KG1 (cell line): ENCODE results near the gene ENTPD1.

Experiments
- DNase-seq: peaks from one replicate; lab custom pipeline; 2025; lab: John Stamatoyannopoulos, UW

Gene ENTPD1

GRCh38 chr10:95831076-95831475 is 75.1 kb downstream of the ENTPD1 start:
- DNase-seq = no peak

DNA sequence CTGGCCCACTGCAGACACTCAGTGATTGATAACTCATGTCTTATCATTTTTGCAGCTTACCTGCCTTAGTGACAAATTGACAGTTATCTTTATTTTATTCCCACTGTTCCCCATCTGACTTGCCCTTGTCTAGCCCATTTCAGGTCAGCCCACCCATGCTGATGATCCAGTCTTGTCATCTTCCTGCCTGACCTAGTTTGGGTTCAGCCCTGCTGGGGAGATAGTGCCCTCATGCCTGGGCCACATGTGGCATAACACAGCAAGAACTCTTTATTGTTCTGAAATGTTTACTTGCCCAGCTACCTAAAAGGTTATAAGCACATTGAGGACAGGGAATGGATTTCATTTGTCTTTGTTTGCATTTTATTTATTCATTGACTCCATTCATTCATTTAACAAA is 75.6 kb downstream of the ENTPD1 start:
- DNase-seq = no peak

DNA sequence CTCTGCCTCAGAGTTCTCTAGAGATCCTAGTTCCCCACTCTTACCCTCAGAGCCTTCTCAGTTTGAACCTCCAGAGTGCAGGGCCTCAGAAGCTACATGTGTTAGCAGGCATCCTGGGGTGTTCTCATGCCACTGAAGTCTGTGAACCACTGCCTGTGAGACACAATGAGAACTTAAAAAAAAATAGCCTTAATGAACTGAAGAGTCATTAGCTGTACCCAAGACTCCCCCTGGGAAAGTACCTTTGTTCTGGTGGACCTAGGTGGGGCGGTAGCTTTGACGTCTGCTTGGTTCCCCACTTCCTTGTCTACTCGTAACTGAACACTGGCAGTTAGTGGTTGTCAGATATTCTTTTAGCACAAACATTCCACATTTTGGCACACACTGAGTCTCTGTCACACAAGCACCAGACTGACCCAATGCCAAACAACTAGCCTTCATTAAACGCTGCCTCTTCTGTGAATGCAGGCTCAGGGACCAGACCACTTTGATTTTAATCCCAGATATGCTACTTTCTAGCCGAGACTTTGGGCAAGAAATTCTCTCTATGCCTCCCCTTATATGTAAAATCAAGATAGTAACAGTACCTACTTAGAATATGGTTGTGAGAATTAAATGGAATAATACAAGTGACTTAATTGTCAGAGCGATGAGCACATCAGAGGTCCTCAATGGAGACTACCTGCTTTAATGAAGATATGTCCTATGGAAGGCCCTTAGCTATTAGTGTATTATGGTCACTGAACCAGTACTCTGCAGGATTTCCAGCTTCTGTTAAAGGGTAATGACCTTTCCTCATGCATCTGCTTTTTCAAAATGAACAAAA is 76.5 kb downstream of the ENTPD1 start:
- no peak for DNase-seq

- DNase-seq = no peak
Observed at GRCh38 chr10:95833042-95833610, 77.2 kb downstream of the ENTPD1 start.

- DNase-seq = no peak
Observed at GRCh38 chr10:95834406-95834805, 78.4 kb downstream of the ENTPD1 start.

DNA sequence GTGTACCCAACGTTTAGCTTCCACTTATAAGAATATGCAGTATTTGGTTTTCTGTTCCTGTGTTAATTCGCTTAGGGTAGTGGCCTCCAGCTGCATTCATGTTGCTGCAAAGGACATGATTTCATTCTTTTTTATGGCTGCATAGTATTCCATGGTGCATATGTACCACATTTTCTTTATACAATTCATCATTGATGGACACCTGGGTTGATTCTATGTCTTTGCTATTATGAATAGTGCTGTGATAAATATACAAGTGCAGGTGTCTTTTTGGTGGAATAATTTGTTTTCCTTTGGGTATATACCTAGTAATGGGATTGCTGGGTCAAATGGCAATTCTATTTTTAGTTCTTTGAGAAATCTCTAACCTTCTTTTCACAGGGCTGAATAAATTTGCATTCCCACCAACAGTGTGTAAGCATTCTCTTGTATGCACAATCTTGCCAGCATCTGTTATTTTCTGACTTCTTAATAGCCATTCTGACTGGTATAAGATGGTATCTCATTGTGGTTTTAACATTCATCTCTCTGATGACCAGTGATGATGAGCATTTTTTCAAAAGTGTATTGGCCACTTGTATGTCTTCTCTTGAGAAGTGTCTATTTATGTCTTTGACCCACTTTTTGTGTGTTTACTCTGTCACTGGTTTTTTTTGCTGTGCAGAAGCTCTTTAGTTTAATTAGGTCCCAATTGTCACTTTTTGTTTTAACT is 79.3 kb downstream of the ENTPD1 start:
- no peak for DNase-seq

- DNase-seq = no peak
Observed at GRCh38 chr10:95835911-95836310, 79.9 kb downstream of the ENTPD1 start.

DNA sequence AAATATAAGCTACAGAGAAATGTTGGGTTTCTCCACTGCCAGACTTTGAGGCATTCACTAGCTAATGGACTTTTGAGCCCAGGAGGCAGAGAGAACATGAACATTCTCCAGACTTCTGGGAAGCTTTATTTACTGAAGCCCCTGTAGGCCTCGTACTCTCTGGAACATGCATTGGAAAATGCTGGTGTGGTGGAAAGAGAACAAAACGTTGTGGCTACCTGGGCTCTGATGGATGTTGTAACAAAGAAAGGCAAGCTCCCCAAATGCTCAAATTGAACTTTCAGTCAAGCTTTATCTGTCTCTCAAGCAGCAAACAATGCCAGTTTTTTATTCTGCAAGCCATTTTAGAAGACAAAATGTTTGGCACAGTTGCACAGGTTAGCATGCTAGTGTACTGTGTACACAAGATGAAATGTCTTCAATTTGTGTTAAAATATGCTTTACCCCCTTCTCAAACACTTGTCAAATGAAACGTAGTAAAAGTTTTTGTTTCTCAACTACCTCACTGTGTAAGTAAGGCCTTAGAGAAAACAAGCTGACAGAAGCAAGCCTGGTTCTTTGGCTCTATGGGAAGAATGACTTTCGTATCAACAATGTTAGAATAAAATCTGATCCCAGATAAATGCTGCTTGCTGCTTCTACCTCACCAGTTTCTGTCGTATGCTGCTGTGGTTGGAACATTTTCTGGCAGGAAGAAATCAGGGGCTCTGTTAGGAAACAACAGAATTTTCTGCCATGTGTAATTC is 80.8 kb downstream of the ENTPD1 start:
- no peak for DNase-seq

DNA sequence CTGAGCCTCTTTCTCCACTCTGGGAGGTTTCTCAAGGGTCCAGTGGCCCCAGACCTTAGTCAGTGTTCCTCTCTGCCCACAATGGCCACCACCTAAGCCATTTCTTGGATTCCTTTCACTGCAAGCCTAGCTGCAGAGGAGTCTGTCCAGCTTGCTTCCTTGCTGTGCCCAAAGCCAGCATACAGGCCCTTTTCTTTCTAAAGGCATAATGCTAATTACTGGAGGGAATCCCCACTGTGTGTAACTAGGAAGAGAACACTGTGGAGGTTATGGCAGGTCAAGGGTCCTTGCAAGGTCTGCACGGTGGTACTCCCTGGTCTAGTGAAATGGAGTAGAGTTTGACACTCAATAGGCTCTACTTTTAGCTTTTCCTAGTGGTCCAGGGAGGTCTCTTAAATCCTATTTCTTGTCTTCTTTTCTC is 81.4 kb downstream of the ENTPD1 start:
- no peak for DNase-seq

DNA sequence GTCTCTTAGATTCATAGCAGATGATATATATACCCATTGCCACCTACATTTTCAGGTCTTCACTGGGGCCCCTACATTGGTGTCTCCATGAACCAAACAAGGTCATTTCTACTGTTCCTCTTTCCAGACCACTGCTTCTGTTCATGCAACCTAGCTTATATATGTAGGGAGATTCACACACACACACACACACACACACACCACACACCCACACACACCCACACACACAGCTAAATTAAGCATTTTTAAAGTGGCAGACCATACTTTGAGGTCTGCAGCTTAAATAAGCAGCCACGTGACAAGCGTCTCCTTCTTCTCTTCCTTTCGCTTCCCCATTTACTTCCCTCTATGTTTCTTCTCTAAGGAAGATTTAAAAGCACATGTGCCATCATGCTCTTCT is 81.8 kb downstream of the ENTPD1 start:
- no peak for DNase-seq

GRCh38 chr10:95840121-95840520 is 84.2 kb downstream of the ENTPD1 start:
- no peak for DNase-seq

- no peak for DNase-seq
Observed at GRCh38 chr10:95840681-95841080, 84.7 kb downstream of the ENTPD1 start.

DNA sequence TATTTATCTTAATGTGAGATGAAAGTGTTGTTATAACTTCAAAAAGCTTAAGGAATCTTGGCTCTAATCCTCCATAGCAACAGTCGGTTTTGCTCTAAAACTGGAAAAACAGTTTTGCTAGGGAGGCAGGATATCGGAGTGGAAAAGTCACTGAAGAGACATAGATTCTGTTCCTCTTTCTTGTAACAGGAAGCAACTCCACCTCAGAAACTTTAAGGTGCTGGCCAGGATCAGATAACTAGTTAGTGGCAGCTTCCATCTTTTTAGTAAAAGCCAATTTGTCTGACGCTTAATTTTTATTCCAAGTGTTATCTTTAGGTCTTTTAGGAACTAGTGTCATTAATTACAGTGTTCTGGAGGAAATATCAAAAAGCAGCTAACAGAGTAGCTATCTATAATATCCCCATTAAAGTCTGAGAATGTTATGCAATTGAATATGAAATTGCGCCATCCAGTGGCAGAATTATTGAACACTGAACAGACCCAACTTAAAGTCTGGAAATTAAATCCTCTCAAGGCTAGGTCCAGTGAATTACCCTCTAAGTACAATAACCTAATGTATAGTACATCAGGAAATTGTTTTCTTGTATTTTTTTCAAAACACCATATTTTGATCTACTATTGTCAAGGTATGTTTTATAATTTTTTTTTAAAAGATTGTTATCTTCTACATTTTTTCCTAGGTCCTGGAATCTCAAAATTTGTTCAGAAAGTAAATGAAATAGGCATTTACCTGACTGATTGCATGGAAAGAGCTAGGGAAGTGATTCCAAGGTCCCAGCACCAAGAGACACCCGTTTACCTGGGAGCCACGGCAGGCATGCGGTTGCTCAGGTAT is 85.9 kb downstream of the ENTPD1 start:
- peak; percentile 77 for DNase-seq

DNA sequence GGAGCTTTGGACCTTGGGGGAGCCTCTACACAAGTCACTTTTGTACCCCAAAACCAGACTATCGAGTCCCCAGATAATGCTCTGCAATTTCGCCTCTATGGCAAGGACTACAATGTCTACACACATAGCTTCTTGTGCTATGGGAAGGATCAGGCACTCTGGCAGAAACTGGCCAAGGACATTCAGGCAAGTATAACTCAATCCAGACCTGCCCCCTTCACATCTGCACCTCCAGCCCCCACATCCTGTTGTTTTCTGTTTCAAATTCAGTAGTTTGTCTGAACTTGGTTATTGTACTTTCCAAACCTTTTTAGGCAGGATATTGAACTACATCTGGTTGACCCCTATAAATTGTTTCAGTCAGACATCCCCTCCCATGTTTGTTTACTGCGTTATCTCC is 89.4 kb downstream of the ENTPD1 start:
- DNase-seq = no peak

DNA sequence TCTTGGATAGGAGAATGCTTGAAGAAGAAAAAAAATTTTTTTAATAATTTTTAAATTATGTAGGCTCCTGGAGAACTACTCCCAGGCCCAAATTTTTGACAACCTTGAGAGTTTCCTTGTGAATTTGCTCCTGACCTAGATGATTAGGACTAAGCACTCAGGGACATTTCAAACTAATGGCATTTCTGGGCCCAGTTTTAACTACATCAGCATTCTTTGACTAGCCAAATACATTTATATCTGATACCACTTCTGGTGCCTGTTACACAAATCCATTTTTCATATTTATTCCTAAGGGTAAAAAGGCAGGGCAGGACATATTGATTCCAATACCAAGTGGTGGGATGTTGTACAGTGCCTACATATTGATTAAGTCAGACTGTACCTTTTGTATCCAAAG is 91.0 kb downstream of the ENTPD1 start:
- no peak for DNase-seq

GRCh38 chr10:95848841-95849240 is 92.9 kb downstream of the ENTPD1 start:
- no peak for DNase-seq

GRCh38 chr10:95850791-95851190 is 94.8 kb downstream of the ENTPD1 start:
- DNase-seq = no peak

- DNase-seq = no peak
Observed at GRCh38 chr10:95860166-95860940, 104.4 kb downstream of the ENTPD1 start.

DNA sequence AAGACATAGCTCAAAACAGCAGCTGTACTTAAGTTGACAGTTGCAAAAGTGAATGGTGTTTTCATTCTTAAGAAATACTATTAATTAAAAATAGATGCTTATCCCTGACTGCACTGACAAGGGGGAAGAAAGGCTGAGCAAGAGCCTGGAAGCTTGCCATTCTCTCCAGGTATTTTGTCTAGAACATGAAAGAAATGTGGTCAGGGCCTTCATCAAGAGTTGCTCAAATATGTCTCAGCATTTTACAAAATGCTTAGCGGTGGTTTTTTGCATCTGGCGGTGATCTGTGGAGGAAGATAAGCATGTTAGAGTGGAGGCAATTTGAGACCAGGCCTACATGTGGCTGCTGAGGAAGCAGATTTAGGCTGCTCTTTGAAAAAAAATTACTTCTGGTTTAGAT is 105.4 kb downstream of the ENTPD1 start:
- DNase-seq = no peak

DNA sequence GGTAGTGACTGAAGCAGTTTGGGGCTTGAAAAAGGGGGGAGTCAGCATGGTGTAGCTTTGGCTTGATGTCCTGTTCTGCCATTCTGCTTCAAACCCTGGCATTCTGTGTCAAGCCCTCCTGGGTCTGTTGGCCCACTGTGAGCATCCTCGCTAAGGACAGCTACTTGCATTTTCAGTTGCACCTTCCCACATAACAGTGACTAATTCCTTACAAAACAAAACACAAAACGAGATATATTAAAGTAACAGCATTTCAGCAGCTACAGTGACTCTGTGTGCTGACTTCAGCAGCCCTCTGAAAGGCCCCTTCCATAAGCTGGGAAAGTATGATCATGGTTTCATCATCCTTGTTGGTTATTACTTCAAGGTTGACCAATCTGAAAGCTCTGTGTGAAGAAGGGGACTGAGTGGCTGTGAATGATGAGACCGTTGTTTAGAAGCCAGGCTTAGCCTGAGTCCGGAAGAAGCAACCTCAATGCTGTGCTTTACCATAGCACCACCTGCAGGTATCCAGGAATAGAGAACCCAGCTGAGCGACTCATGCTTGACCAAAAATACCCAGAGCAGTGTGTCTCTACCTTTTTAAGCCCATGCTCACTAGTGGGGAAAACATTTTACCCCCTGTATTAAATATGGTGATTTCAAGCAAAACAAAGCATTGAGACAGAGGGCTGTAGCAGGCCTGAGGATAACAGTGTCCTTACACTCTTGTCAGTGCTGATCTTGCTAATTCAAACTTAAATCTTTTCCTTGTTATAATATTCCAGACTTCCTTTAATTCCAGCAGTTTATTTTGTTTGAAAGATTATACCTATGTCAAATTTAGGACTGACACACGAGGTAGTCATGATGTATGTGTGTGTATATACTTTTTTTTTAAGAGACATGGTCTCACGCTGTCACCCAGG is 109.2 kb downstream of the ENTPD1 start:
- peak; percentile 16 for DNase-seq
